GM19035 (cell line): Measurements from ENCODE around the gene MUSK.
A peak's percentile ranks its signal among the peaks of the same experiment; 100 is the strongest.

ENCODE experiments used
- ATAC-seq: cut with Tn5 transposase; IDR thresholded peaks from one replicate; pipeline ENCODE4 v1.9.1; 2021; ENCODE audit not compliant: unreplicated experiment

MUSK gene

GRCh38 chr9:110668570-110669167, at the start of gene MUSK:
MUSK (plus strand) TSS chr9:110668791; CDS start chr9:110668905, 114 bp downstream.
- no peak for ATAC-seq

DNA sequence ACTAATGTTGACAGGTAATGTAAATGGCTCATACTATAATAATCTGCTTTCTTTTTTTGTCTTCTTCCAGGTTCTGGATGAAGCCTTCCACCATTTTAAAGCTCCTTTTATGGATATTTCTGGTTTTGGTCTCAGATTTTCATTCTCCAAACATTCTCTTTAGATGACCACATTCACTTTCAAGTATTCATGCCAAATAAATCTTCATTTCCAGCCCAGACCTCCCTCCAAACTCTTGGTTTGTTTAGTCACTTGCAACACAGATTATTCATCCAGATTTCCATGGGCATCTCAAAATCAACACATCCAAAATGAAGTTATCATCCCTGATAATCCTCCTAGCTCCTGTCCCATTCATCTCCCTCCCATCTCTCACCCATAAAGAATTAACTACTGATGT, 48.8 kb upstream of the MUSK start:
- no peak for ATAC-seq

- ATAC-seq = no peak
These were observed 47.9 kb upstream of the MUSK start for GRCh38 chr9:110620726-110621125.

GRCh38 chr9:110622368-110622767, 46.2 kb upstream of the MUSK start:
- ATAC-seq = no peak

DNA sequence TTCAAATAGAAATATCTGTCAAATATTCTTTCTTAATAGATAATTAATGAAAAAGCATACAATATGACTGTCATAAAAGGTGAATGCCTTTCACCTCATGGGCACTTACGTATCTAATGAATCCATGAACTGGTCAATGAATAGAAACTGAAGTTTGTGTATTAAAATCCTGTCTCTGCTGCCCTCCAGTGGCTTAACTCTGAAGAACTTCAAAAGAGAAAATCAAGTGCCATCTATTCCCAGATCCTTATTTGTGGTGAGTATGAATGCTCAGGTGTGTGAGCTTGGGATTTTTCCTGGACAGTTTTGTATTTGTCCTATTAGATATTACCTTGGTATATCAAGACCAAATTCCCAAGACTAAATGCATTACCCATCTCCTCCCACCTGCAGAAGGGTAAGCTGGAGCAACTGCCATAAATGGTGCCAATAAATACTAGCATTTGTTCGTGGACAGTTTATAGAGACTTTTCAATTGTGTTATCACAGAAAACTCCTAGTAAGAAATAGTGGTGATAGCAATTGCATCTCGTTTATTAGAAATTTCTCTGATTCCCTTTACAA, 45.0 kb upstream of the MUSK start:
- ATAC-seq = no peak

DNA sequence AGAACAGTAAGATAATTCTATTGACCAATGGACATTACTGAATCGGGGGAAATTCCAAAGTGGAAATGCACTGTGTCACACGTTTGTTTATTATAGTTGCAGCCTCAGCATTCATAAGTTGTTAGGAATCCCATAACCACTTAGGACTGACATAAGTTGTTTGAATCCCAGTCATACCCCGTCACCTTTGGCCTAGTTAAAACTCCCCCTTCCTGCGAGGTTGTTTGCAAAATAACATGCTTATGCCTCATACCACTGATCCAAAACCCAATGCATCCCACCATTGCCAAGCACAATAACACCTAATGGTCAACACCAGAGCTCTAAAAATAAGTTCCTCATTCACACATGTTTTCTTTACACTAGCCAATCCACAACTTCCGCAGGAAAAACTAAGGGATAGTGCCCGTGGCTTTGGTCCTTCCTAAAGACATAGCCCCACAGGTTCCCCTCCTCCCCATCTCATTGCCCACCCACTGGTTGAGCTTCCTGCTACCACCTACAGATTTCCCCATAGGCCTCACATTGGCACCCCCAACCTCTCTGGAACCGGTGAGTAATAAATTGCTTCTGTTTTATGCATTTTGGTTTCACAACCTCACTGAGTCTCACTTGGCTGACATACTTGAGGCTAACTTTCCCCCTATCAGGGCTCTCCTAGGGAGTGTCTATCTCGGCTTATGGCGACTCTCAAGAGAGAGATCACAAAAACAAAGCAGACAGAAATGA, 42.3 kb upstream of the MUSK start:
- peak; percentile 90 for ATAC-seq

DNA sequence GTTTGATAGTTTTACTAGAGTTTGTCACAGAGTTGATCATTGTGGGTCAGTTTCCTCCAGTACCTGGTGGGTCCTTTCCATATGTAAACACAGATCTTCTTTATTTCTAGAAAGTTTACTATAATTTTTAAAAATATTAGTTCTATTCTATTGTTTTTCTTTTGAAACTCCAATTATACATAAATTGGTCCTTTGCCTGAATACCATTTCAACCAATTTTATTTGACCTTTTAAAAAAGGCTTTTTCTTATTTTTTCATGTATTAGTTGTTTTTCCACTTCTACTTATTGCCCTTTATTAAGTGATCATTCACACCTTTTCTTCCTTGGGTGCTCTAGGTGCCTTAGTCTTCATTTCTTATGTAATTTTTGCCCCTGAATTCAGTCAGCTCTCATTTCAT, 33.0 kb upstream of the MUSK start:
- no peak for ATAC-seq

- ATAC-seq = no peak
These were observed 30.1 kb upstream of the MUSK start for GRCh38 chr9:110638381-110638954.

- ATAC-seq = no peak
These were observed 27.9 kb upstream of the MUSK start for GRCh38 chr9:110640736-110641135.

DNA sequence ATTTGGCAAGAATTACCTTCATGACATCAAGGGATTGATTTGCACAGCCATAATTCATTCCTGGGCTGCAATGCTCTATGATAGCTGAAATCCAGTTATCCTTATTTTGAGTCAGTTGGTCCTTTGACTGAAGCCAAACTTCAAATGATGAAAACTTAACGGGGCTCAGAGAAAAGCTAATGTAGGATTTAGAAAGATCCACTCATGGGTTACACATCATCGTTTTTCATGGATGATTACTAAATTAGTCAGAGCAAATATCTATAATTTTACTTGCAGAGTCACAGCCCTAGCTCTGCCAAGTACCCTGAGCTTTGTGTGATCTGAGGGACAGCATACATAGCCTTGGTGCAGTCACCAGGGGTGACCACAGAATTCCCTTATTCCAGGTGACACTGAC, 27.3 kb upstream of the MUSK start:
- no peak for ATAC-seq

DNA sequence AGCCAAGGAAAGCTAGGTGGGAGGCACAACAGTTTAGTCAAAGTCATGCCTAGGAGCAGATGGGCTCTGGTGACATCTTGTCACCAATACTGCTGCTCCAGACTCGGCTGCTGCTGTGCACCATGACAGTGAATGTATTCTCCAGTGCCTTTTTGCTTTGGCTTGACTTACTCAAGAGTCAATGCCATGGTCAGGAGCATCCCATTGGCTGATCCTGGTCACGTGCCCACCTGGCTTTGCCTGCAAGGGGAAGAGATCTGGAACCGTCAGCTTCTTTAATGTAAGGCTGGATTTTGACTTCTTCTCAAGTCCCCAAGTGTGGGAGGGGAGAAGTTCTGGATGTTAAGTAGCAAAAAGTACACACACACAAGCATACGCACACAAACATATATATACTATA, 19.9 kb upstream of the MUSK start:
- ATAC-seq = no peak

DNA sequence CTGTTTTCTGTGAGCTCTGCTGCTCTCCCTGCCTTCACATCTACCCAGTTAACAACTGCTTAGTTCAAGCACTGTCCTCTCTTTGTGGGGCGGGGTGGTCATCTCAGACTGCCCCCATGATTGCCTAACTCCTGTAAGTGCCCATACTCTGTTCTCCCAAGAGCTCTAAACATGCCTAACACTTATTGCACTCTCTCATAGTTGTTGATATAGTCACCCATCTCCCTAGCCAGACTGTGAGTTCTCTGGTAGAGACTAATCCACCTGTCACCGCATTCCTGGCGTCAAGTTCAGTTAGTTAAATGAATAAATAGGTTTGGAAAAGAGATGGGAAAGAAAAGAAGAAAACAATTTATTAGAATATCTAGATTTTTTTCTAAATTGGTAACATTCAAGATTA, 18.3 kb upstream of the MUSK start:
- ATAC-seq = no peak

DNA sequence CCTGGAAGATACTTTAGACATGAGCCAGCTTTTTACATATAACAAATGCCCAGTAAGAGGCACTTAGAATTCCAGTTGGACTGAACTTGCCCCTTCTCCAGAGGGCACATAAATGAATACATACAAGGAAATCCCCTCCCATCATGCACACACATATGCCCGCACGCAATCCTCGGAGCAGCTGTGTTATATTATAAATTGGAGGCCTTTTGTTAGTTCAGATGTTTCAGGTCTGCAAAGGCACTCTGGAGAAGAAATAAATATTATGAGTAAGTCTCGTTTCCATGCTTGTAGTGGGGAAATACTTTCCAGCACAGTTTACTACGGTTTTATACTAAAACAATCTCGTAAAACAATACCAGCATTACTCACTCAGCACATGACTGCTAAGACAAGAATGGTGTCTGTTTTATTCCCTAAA, 17.6 kb upstream of the MUSK start:
- ATAC-seq = no peak

- no peak for ATAC-seq
These were observed 12.6 kb upstream of the MUSK start for GRCh38 chr9:110655754-110656641.

- ATAC-seq = no peak
These were observed 8.6 kb upstream of the MUSK start for GRCh38 chr9:110659891-110660541.

DNA sequence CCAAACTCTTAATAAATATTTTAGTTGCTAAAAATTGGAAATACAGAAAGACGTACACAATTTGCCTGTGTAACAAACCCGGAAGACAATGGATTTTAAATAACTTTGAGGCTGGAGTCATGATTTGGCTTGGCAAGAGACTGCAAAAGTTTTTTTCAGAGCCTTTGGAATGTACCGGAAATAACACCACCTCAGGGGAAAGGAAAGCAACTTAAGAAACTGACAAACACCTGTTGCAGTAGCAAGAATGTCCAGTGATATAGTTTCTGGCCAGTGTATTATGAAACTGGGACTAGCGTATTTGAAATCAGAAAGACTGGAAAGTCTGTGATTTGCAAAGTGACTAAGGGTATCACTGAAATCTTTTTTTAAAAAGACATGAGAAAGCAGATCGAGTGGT, 842 bp downstream of the MUSK start:
- no peak for ATAC-seq

- no peak for ATAC-seq
These were observed 3.3 kb downstream of the MUSK start for GRCh38 chr9:110671849-110672248.

- ATAC-seq = no peak
These were observed 4.4 kb downstream of the MUSK start for GRCh38 chr9:110672873-110673510.

DNA sequence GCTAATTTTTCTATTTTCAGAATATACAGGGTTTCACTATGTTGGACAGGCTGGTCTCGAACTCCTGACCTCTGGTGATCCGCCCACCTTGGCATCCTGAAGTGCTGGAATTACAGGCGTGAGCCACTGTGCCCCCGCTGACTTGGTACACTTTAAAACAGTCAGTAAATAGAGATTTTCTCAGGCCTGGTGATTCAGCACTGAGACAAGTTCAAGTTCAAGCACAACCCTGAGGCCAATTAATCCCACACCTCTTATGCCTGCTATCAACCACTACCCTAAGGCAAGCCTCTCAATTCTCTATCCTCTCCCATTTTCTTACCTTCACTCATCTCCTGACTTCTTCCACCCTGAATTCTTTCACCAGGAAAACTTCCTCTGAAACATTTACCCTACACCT, 18.9 kb downstream of the MUSK start:
- no peak for ATAC-seq

- ATAC-seq = no peak
These were observed 19.7 kb downstream of the MUSK start for GRCh38 chr9:110688329-110688728.
